GM21526 (cell line): ENCODE results near the gene ZNHIT3.
"Not testable (repeated sequence)": the region's sequence is repeated elsewhere in the genome, so short reads cannot be mapped to it uniquely, and the experiment has no call there.

ENCODE experiments used
- ATAC-seq: cut with Tn5 transposase; IDR thresholded peaks from one replicate; pipeline ENCODE4 v1.9.1; 2021; ENCODE audit warnings: moderate library complexity; ENCODE audit not compliant: unreplicated experiment, low FRiP score

The ZNHIT3 gene

DNA sequence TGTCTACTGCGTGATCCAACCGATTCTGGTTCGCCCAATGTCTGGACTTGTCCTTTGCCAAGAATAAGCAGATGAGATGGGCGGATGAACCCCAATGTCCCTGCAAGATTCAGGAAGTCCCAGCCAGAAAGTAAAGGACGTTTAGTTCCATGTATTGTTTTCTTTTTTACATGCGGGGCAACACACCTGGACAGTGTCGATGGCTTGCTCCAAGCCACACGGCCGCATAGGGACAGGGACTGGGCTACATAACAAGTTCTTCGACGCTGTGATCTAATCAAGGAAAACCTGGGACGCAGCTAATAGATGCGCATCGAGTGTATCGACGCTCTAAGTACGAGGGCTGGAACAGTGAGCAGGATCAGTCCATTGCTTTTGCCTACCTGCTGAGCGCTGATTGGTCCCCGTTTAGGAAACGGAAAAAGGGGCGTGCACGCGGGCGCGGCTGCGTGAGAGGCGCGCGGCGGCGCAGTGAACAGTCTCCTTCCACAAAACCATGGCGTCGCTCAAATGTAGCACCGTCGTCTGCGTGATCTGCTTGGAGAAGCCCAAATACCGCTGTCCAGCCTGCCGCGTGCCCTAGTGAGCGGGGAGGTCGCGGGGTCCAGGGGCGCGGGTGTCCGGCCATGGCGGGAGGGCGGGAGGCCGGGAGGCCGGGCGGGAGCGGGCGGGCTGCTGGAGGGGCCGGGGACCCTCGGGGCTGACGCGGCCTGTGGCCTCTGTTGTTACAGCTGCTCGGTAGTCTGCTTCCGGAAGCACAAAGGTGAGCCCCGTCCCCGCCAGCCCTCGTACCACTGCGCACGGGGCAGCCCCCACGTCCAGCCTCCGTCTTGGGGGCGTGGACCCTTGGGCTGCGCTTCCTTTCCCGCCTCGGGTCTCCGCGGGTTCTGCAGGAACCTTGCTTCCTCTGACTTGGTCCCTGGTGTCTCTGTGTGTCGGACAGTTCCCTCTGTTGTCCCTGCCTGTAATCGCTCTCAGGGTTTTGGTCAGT, at the start of gene ZNHIT3:
TSS of gene ZNHIT3 (plus strand) at position 478 of the 991 bp plus-strand sequence. CDS start at position 497, 19 bp downstream.
- ATAC-seq = peak; percentile 71

- not testable (repeated sequence) for ATAC-seq
Measured at GRCh38 chr17:36441792-36442191, 44.7 kb upstream of the ZNHIT3 start.

DNA sequence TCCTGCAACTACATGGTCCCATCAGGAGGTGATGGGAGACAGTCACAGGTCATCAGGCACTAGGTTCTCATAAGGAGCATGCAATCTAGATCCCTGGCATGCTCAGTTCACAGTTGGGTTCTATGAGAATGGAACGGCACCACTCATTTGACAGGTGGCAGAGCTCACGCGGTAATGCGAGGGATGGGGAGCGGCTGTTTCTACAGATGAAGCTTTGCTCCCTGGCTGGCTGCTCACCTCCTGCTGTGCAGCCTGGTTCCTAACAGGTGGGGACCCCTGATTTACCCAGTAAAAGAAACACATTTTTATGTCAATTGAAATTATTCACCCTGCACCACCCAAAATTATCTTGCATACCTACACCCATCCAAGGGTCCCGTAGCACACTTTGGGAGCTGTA, 42.7 kb upstream of the ZNHIT3 start:
- ATAC-seq = no peak

DNA sequence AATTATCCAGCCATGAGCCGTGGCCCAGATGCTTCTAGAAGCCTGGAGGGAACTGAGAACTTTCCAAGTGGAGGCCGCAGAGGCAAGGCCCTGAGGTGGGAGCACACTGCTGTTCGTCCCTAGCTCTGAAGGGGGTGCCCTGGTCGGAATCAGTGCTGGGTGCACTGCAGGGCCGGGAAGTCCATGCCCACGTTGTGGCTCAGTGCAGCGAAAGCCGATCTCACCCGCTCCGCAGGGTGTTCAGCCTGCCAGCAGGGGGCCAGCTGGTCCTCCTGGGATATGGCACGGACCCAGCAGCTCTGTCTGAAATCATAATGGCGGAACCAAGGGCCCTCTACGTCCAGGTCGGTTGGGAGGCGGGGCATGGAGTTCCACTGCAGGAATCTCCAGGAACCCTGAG, 36.5 kb upstream of the ZNHIT3 start:
- not testable (repeated sequence) for ATAC-seq

GRCh38 chr17:36452888-36453287, 33.6 kb upstream of the ZNHIT3 start:
- not testable (repeated sequence) for ATAC-seq

DNA sequence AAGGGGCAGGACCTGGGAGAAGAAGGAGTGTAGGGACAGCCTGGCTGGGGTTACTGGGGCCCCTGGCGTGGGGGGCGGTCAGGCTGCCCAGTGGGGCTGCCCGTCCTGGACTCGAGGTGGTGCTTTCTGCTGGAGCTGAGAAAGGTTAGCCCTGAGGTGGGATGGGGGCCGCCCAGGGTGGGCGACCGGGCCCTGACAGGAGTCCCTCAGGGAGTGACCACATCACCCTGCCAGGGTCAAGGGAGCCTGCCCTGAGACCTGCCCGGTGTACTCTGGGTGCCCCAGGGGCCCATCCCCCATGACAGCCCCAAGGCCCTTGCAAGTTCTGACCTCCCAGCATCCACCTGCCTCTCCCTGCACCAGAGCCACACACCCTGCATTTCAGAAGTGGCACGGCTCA, 28.8 kb upstream of the ZNHIT3 start:
- ATAC-seq = not testable (repeated sequence)

DNA sequence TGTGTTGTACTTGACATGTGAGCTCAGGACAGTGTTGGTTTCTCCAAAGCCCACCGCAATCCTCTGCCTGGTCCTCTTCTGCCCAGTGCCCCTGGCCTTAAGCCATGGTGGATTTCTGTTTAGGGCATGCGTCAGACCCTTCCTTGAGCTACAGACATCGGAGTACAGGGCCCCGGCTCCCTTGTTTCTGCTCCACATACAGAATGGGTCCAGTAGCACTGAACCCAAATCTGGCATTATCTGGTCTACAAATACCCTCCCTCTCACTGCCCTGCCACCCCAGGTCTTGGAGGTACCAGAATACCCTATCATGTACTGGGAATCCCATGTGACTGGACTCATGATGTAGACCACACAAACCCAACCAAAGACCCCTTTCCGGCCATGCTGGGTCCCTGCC, 27.4 kb upstream of the ZNHIT3 start:
- no peak for ATAC-seq

- no peak for ATAC-seq
Measured at GRCh38 chr17:36459601-36460000, 26.9 kb upstream of the ZNHIT3 start.

GRCh38 chr17:36460265-36460937, 26.1 kb upstream of the ZNHIT3 start:
- ATAC-seq = no peak

GRCh38 chr17:36461330-36462110, 25.0 kb upstream of the ZNHIT3 start:
- no peak for ATAC-seq

DNA sequence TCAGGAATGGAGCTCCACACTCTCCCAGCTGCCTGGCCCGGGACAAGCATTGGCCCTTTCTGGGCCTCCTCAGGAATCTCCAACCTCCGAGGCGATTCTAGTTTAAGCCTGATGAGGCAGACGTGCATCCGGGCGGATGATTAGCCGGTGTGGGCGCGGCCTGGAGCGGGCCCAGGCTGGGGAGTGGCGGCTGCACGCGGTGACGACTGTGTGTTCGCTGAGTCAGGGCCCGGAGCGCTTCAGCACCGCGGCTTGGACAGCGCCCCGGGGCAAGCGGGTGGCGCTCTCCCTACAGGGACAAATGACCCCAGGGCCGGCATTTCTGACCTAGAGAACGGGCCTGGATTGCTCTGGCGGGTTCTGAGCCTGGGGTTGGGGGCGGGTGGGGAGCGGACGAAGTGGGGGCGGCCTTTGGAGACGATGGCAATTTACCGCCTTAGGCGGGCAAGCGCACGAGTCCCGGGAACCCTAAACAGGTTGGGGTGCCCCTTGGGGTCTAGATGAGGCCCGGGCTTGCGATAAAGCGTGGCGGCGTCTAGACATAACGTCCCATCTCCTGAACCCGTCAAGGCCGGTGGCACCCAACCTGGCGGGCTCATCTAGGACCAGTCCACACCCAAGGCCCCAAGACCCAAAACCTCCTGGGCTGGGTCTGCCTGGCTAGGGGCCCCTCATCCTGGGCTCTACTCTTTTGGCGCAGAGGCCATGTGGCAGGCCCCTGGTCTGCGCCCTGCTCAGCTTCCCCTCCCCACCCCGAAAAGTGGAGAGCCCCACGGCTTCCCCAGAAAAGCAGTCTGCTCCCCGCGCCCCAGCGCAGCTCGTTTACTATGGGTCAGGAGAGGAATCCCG, 22.3 kb upstream of the ZNHIT3 start:
- no peak for ATAC-seq

GRCh38 chr17:36464765-36465088, 21.8 kb upstream of the ZNHIT3 start:
- no peak for ATAC-seq

- no peak for ATAC-seq
Measured at GRCh38 chr17:36468903-36469635, 17.4 kb upstream of the ZNHIT3 start.

- ATAC-seq = no peak
Measured at GRCh38 chr17:36469733-36470132, 16.7 kb upstream of the ZNHIT3 start.

- ATAC-seq = no peak
Measured at GRCh38 chr17:36470499-36470898, 16.0 kb upstream of the ZNHIT3 start.

DNA sequence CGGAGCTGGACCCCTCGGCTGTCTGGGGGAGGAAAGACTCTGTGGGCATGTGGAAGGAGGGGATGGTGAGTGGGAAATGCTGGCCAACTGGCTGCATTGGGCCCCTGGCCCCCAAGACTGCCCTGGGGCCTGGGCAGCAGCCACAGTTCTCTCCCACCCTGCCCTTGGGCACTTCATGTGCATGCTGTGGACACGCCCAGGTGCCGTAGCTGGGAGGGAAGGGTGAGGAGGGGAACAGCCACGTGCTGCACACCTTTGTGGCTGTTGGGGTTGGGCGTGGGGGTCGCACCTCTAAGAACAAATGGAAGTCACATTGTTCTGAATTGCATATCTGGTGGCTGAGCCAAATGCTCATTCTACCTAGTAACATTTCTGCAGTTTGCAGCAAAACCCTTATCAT, 11.9 kb upstream of the ZNHIT3 start:
- no peak for ATAC-seq

DNA sequence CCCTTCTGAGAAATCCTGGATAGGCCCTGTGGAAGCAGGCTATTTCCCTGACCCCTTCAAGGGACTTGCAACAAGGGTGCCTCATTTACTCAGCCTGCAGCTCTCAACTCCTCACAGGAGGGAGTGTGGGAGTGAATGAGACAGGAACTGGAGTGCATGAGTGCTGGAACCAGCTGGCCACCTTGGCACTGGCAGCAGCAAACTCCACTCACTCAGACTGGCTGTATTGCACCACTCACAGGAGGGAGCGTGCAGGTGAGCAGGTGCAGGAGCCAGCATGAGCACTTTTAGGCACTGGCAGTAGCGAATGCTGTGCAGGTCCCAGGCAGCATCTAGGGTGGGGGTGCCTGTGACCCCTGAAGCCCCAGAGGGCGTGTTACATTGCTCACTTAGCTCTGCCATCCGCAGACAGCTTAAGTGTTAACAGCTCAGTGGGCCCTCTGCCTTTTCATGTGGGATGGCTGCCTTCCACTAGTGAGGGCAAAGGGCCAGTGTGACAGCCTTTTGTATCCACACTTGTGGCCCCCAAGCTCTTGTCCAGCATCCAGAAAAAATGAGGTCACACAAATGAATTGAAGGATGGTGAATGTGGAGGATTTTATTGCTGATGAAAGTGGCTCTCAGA, 11.0 kb upstream of the ZNHIT3 start:
- no peak for ATAC-seq

- ATAC-seq = no peak
Measured at GRCh38 chr17:36481829-36482228, 4.7 kb upstream of the ZNHIT3 start.
